Smooth muscle cell of the coronary artery (primary cell): ENCODE data around the gene CD74. TPM values are rescaled to one million over a fixed set of nuclear protein-coding genes. Genes with fewer than 3 reads are reported as not detected.

Experiments used
- total RNA-seq: library from RNA; depleted of rRNA; stranded (reverse); fragments of >200 nt; gene quantifications from 2 replicates; pipeline ENCODE4 v1.2.3, GENCODE V29; 2014; ENCODE audit warnings: low replicate concordance

The CD74 gene
- total RNA-seq: 0.15 and 1.3 TPM in 2 replicates

GRCh38 chr5:150412319-150413175 is at the start of gene CD74:
CD74 (minus strand) TSS chr5:150412910; CDS start chr5:150412749, 161 bp downstream.

GRCh38 chr5:150449517-150450339 is 37.0 kb upstream of the CD74 start, which contains the start of gene RPS14:
RPS14 (minus strand) TSS chr5:150449739; CDS start chr5:150447733, 2,006 bp downstream.

GRCh38 chr5:150357326-150358260 is 55.1 kb downstream of the CD74 start, which contains the start of gene TCOF1:
TCOF1 (plus strand) TSS chr5:150357697; CDS start chr5:150357747, 50 bp downstream.

Other genes with a start within 250 kb of the CD74 start
- 0.12 and 0.15 TPM in 2 replicates for gene CDX1, start 246.1 kb downstream of the CD74 start, total RNA-seq
- gene SLC6A7, start 222.8 kb downstream of the CD74 start, total RNA-seq: not detected in 2 replicates
- gene CAMK2A, start 123.1 kb downstream of the CD74 start, total RNA-seq: 0.08 and 0.35 TPM in 2 replicates
- 0.83 and 2.3 TPM in 2 replicates for gene ARSI, start 110.0 kb downstream of the CD74 start, total RNA-seq
- gene TCOF1, start 55.2 kb downstream of the CD74 start, total RNA-seq: 4.7 and 9.9 TPM in 2 replicates
- 4,222 and 6,128 TPM in 2 replicates for gene RPS14, start 36.8 kb upstream of the CD74 start, total RNA-seq
- 23.9 and 32.5 TPM in 2 replicates for gene NDST1, start 95.2 kb upstream of the CD74 start, total RNA-seq
- gene SYNPO, start 227.8 kb upstream of the CD74 start, total RNA-seq: 0.59 and 45.0 TPM in 2 replicates
- 1.9 TPM in 1 of 2 replicates, not detected in the other for gene MYOZ3, start 248.3 kb upstream of the CD74 start, total RNA-seq